Measurements from ENCODE around the gene VPS33A. TPM values are rescaled to one million over a fixed set of nuclear protein-coding genes. Genes with fewer than 3 reads are reported as not detected.

The VPS33A gene
- total RNA-seq, 4 donors from 2014 or later = 13.6 to 19.4 (median 15.1) TPM

GRCh38 chr12:122227341-122227740, 39.0 kb downstream of the VPS33A start:
- Histone ChIP-seq H3K36me3 (peaks cover 29% of the 10 kb centered on the region), H3K4me1 (peaks cover 23% of the 10 kb centered on the region), H3K9me3 (no peaks in the 10 kb centered on the region), H3K27me3 (no peaks in the 10 kb centered on the region), H3K4me3 (no peak overlapping the region), H3K27ac (no peak overlapping the region)
- TF ChIP-seq EP300 (IDR thresholded peaks at IDR 0.05) = no peak
- no peak for TF ChIP-seq POLR2AphosphoS5 (IDR thresholded peaks at IDR 0.05)
- no peak for TF ChIP-seq POLR2A (IDR thresholded peaks at IDR 0.05)
- TF ChIP-seq CTCF (IDR thresholded peaks at IDR 0.05) = no peak
- DNase-seq (ENCODE audit: low spot score in 2 of 2) = peak in 1 of 2 donors; percentile 64
- WGBS = 90% methylated on average over 17 of the region's 17 CpGs

- Histone ChIP-seq H3K27me3 (no peaks in the 10 kb centered on the region), H3K27ac (no peak overlapping the region), H3K36me3 (peaks cover 25% of the 10 kb centered on the region), H3K4me1 (peaks cover 23% of the 10 kb centered on the region), H3K4me3 (peak overlapping the region; percentile 93), H3K9me3 (no peaks in the 10 kb centered on the region)
- TF ChIP-seq CTCF (IDR thresholded peaks at IDR 0.05) = no peak
- peak in 1 of 3 donors; percentile 42 for TF ChIP-seq POLR2AphosphoS5 (IDR thresholded peaks at IDR 0.05)
- no peak for DNase-seq (ENCODE audit: low spot score in 2 of 2)
- 26% methylated on average over 10 of the region's 55 CpGs for WGBS
These were observed 39.7 kb downstream of the VPS33A start for GRCh38 chr12:122226366-122227125.

- H3K9me3 ChIP-seq = no peaks in the 10 kb centered on the region
- H3K27ac ChIP-seq = peak within 1 kb of the TSS; percentile 97
- TF ChIP-seq CTCF (IDR thresholded peaks at IDR 0.05) (no peak), EP300 (IDR thresholded peaks at IDR 0.05) (no peak), POLR2A (IDR thresholded peaks at IDR 0.05) (peak; percentile 89 to 95), POLR2AphosphoS5 (IDR thresholded peaks at IDR 0.05) (peak; percentile 92 to 99 (median 94))
- H3K27me3 ChIP-seq = no peaks in the 10 kb centered on the region
- peaks cover 23% of the 10 kb centered on the region for H3K4me1 ChIP-seq
- WGBS = no CpG with 5 or more reads among the region's 74 CpGs
- DNase-seq (ENCODE audit: low spot score in 2 of 2) = peak; percentile 100
- peak within 1 kb of the TSS; percentile 93 for H3K4me3 ChIP-seq
- H3K36me3 ChIP-seq = peaks cover 26% of the 10 kb centered on the region
These were observed 40.5 kb downstream of the VPS33A start, which contains the start of gene DIABLO for GRCh38 chr12:122225683-122226365. Gene DIABLO, minus strand, starts transcription at chr12:122226052. Its CDS starts 38 bp downstream, at chr12:122226014.

GRCh38 chr12:122216445-122216844, 49.8 kb downstream of the VPS33A start:
- Histone ChIP-seq H3K4me1 (no peaks in the 10 kb centered on the region), H3K27me3 (no peaks in the 10 kb centered on the region), H3K36me3 (peaks cover 96% of the 10 kb centered on the region), H3K27ac (no peak overlapping the region), H3K9me3 (no peaks in the 10 kb centered on the region), H3K4me3 (no peak overlapping the region)
- WGBS = 96% methylated on average over 1 of the region's 1 CpG
- no peak for DNase-seq (ENCODE audit: low spot score in 2 of 2)
- TF ChIP-seq EP300 (IDR thresholded peaks at IDR 0.05) (no peak), POLR2AphosphoS5 (IDR thresholded peaks at IDR 0.05) (no peak), POLR2A (IDR thresholded peaks at IDR 0.05) (no peak), CTCF (IDR thresholded peaks at IDR 0.05) (no peak)

GRCh38 chr12:122215771-122216170, 50.5 kb downstream of the VPS33A start:
- WGBS = 94% methylated on average over 5 of the region's 5 CpGs
- DNase-seq (ENCODE audit: low spot score in 2 of 2) = no peak
- H3K9me3 ChIP-seq = no peaks in the 10 kb centered on the region
- no peak overlapping the region for H3K27ac ChIP-seq
- TF ChIP-seq CTCF (IDR thresholded peaks at IDR 0.05) (no peak), EP300 (IDR thresholded peaks at IDR 0.05) (no peak), POLR2A (IDR thresholded peaks at IDR 0.05) (no peak), POLR2AphosphoS5 (IDR thresholded peaks at IDR 0.05) (no peak)
- H3K4me1 ChIP-seq = no peaks in the 10 kb centered on the region
- H3K36me3 ChIP-seq = peaks cover 95% of the 10 kb centered on the region
- no peaks in the 10 kb centered on the region for H3K27me3 ChIP-seq
- H3K4me3 ChIP-seq = no peak overlapping the region
